Activated T-helper 17 cell treated with anti-CD3 and anti-CD28 coated beads, Interleukin-2, amount 50 U/mL, for 72 hours (primary cell): Measurements from ENCODE around the gene SH3BGR. TPM values are rescaled to one million over a fixed set of nuclear protein-coding genes. Genes with fewer than 3 reads are reported as not detected.
"Not testable (repeated sequence)": the region's sequence is repeated elsewhere in the genome, so short reads cannot be mapped to it uniquely, and the experiment has no call there.

Experiments used
- ATAC-seq: fragments of 150-1000 bp; cut with Tn5 transposase; replicated peaks from 2 replicates; pipeline ENCODE4 v1.10.0; 2021; ENCODE audit warnings: mild to moderate bottlenecking, moderate library complexity
- H3K27ac Mint-ChIP-seq: one replicate; pipeline ENCODE4 v1.8.0; 2022; ENCODE audit warnings: mixed read lengths
- H3K27me3 Mint-ChIP-seq: one replicate; pipeline ENCODE4 v1.8.0; 2022; ENCODE audit warnings: mixed read lengths
- H3K36me3 Mint-ChIP-seq: one replicate; pipeline ENCODE4 v1.8.0; 2022; ENCODE audit warnings: low read depth, mild to moderate bottlenecking, mixed read lengths
- H3K4me1 Mint-ChIP-seq: one replicate; pipeline ENCODE4 v1.8.0; 2022; ENCODE audit warnings: mixed read lengths
- H3K4me3 Mint-ChIP-seq: one replicate; pipeline ENCODE4 v1.8.0; 2022; ENCODE audit warnings: mild to moderate bottlenecking, mixed read lengths
- H3K9me3 Mint-ChIP-seq: one replicate; pipeline ENCODE4 v1.8.0; 2022; ENCODE audit warnings: mixed read lengths
- total RNA-seq, 2 donors: library from RNA; stranded (reverse); gene quantifications; one replicate each; pipeline ENCODE4 v1.2.3, GENCODE V29; 2022

Gene SH3BGR
- total RNA-seq, 2 donors from 2014 or later: 1.9 to 3.4 TPM

GRCh38 chr21:39535646-39536437 lies 84.1 kb downstream of the SH3BGR start:
- H3K4me3 Mint-ChIP-seq: no peak overlapping the region
- ATAC-seq: no peak

GRCh38 chr21:39536835-39537234 lies 85.1 kb downstream of the SH3BGR start:
- Mint-ChIP-seq H3K27ac (no peak overlapping the region), H3K4me3 (no peak overlapping the region), H3K9me3 (no peaks in the 10 kb centered on the region), H3K36me3 (no peaks in the 10 kb centered on the region), H3K4me1 (no peaks in the 10 kb centered on the region), H3K27me3 (peaks cover 13% of the 10 kb centered on the region)
- no peak for ATAC-seq

More at GRCh38 chr21:39535646-39536437, 84.1 kb downstream of the SH3BGR start:
- Mint-ChIP-seq H3K27me3 (peaks cover 14% of the 10 kb centered on the region), H3K27ac (no peak overlapping the region), H3K9me3 (no peaks in the 10 kb centered on the region), H3K4me1 (no peaks in the 10 kb centered on the region), H3K36me3 (no peaks in the 10 kb centered on the region)

GRCh38 chr21:39537571-39537970 lies 85.8 kb downstream of the SH3BGR start:
- no peak for ATAC-seq
- Mint-ChIP-seq H3K4me1 (no peaks in the 10 kb centered on the region), H3K9me3 (no peaks in the 10 kb centered on the region), H3K27me3 (peaks cover 17% of the 10 kb centered on the region), H3K36me3 (no peaks in the 10 kb centered on the region), H3K4me3 (no peak overlapping the region), H3K27ac (no peak overlapping the region)

GRCh38 chr21:39538453-39539042 lies 86.8 kb downstream of the SH3BGR start:
- Mint-ChIP-seq H3K36me3 (no peaks in the 10 kb centered on the region), H3K27me3 (peaks cover 14% of the 10 kb centered on the region), H3K27ac (no peak overlapping the region), H3K4me3 (no peak overlapping the region), H3K4me1 (no peaks in the 10 kb centered on the region), H3K9me3 (no peaks in the 10 kb centered on the region)
- ATAC-seq: no peak

GRCh38 chr21:39540367-39540766 lies 88.6 kb downstream of the SH3BGR start:
- H3K9me3 Mint-ChIP-seq, H3K27ac Mint-ChIP-seq, H3K36me3 Mint-ChIP-seq, H3K4me3 Mint-ChIP-seq, H3K4me1 Mint-ChIP-seq, ATAC-seq: not testable (repeated sequence)
- H3K27me3 Mint-ChIP-seq: peaks cover 10% of the 10 kb centered on the region

- no peak for ATAC-seq
Observed at GRCh38 chr21:39542736-39543135, 91.0 kb downstream of the SH3BGR start.

GRCh38 chr21:39546522-39546921 lies 94.8 kb downstream of the SH3BGR start:
- Mint-ChIP-seq H3K9me3 (no peaks in the 10 kb centered on the region), H3K36me3 (no peaks in the 10 kb centered on the region), H3K27ac (no peak overlapping the region), H3K4me1 (no peaks in the 10 kb centered on the region), H3K4me3 (no peak overlapping the region), H3K27me3 (peaks cover 15% of the 10 kb centered on the region)
- no peak for ATAC-seq

More at GRCh38 chr21:39542736-39543135, 91.0 kb downstream of the SH3BGR start:
- Mint-ChIP-seq H3K27ac (no peak overlapping the region), H3K4me1 (no peaks in the 10 kb centered on the region), H3K36me3 (no peaks in the 10 kb centered on the region), H3K9me3 (no peaks in the 10 kb centered on the region), H3K4me3 (no peak overlapping the region), H3K27me3 (peaks cover 10% of the 10 kb centered on the region)

- H3K36me3 Mint-ChIP-seq: no peaks in the 10 kb centered on the region
- no peaks in the 10 kb centered on the region for H3K4me1 Mint-ChIP-seq
- H3K27me3 Mint-ChIP-seq: peaks cover 7% of the 10 kb centered on the region
- no peaks in the 10 kb centered on the region for H3K9me3 Mint-ChIP-seq
- no peak overlapping the region for H3K4me3 Mint-ChIP-seq
- no peak for ATAC-seq
- H3K27ac Mint-ChIP-seq: no peak overlapping the region
Observed at GRCh38 chr21:39552856-39553255, 101.1 kb downstream of the SH3BGR start.

GRCh38 chr21:39553331-39553730 lies 101.6 kb downstream of the SH3BGR start:
- no peak for ATAC-seq
- Mint-ChIP-seq H3K4me1 (no peaks in the 10 kb centered on the region), H3K27me3 (peaks cover 5% of the 10 kb centered on the region), H3K36me3 (no peaks in the 10 kb centered on the region), H3K9me3 (no peaks in the 10 kb centered on the region), H3K4me3 (no peak overlapping the region), H3K27ac (no peak overlapping the region)

- Mint-ChIP-seq H3K27me3 (peaks cover 5% of the 10 kb centered on the region), H3K9me3 (no peaks in the 10 kb centered on the region), H3K27ac (no peak overlapping the region), H3K36me3 (no peaks in the 10 kb centered on the region), H3K4me3 (no peak overlapping the region), H3K4me1 (no peaks in the 10 kb centered on the region)
- no peak for ATAC-seq
Observed at GRCh38 chr21:39555911-39556590, 104.3 kb downstream of the SH3BGR start.

- ATAC-seq: no peak
- no peaks in the 10 kb centered on the region for H3K4me1 Mint-ChIP-seq
- H3K9me3 Mint-ChIP-seq: no peaks in the 10 kb centered on the region
- no peak overlapping the region for H3K27ac Mint-ChIP-seq
- peaks cover 3% of the 10 kb centered on the region for H3K27me3 Mint-ChIP-seq
- no peak overlapping the region for H3K4me3 Mint-ChIP-seq
- no peaks in the 10 kb centered on the region for H3K36me3 Mint-ChIP-seq
Observed at GRCh38 chr21:39559511-39559910, 107.7 kb downstream of the SH3BGR start.

- H3K4me3 Mint-ChIP-seq: no peak overlapping the region
- no peak overlapping the region for H3K27ac Mint-ChIP-seq
- H3K4me1 Mint-ChIP-seq: no peaks in the 10 kb centered on the region
- H3K9me3 Mint-ChIP-seq: no peaks in the 10 kb centered on the region
- no peaks in the 10 kb centered on the region for H3K36me3 Mint-ChIP-seq
- ATAC-seq: no peak
- H3K27me3 Mint-ChIP-seq: peaks cover 3% of the 10 kb centered on the region
Observed at GRCh38 chr21:39561140-39561539, 109.4 kb downstream of the SH3BGR start.

GRCh38 chr21:39562791-39563770 lies 111.3 kb downstream of the SH3BGR start:
- no peak for ATAC-seq
- H3K9me3 Mint-ChIP-seq: no peaks in the 10 kb centered on the region

GRCh38 chr21:39564200-39564599 lies 112.4 kb downstream of the SH3BGR start:
- no peaks in the 10 kb centered on the region for H3K36me3 Mint-ChIP-seq
- no peak overlapping the region for H3K27ac Mint-ChIP-seq
- no peaks in the 10 kb centered on the region for H3K9me3 Mint-ChIP-seq
- no peak overlapping the region for H3K4me3 Mint-ChIP-seq
- ATAC-seq: no peak
- peaks cover 3% of the 10 kb centered on the region for H3K27me3 Mint-ChIP-seq
- H3K4me1 Mint-ChIP-seq: no peaks in the 10 kb centered on the region

More at GRCh38 chr21:39562791-39563770, 111.3 kb downstream of the SH3BGR start:
- H3K36me3 Mint-ChIP-seq: no peaks in the 10 kb centered on the region
- no peaks in the 10 kb centered on the region for H3K4me1 Mint-ChIP-seq
- H3K4me3 Mint-ChIP-seq: no peak overlapping the region
- no peak overlapping the region for H3K27ac Mint-ChIP-seq
- peaks cover 3% of the 10 kb centered on the region for H3K27me3 Mint-ChIP-seq
